Measurements from ENCODE around the gene ITGB3BP.

The ITGB3BP gene

DNA sequence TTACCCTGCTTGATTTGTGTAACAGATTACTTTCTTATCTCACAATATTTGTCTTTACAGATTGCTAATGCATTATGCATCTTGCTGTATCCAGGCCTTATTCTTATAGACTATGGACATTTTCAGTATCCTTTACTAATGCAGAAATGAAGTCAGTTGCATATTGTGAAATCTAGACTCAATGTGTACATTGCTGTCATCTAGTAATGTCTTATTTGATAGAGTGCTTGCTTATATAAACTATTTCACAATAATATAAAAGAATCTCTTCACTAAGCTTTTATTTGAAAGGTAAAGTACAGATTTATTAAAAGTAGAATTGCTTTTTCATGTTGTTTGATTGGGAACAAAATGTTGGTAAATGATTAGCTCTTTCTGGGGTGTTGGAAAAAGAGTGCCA, 116.0 kb downstream of the ITGB3BP start:
- TF ChIP-seq CTCF (IDR thresholded peaks at IDR 0.05), result no peak
- H3K27me3 ChIP-seq (ENCODE audit: control insufficient read depth, insufficient read depth, low read length), result no peaks in the 10 kb centered on the region
- H2AFZ ChIP-seq, result no peak overlapping the region

DNA sequence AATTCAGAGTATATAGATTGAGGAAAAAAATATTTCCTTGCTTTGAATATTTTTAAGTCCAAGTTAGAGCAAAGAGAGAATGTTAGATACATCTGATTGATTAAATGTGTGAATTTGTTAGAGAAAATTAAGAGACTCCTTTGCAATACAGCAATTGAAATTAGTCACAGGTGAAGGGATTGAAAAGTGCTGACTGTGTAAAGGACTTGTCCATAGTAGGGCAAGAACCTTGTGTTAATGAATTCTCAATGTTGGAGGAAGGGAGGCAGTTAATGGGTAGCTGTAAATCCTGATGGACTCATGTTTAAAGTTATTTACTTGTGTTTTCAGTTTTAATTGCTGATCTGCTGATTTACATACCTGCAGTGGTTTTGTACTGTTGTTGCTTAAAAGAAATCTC, 117.0 kb downstream of the ITGB3BP start:
- Histone ChIP-seq H3K4me3 (ENCODE audit: low read depth, low read length) (no peak overlapping the region), H3K36me3 (ENCODE audit: control insufficient read depth, insufficient read depth, low read length) (no peaks in the 10 kb centered on the region), H3K4me1 (no peaks in the 10 kb centered on the region), H3K4me2 (ENCODE audit: low read length) (no peak overlapping the region), H3K79me2 (no peaks in the 10 kb centered on the region), H3K27ac (no peak overlapping the region), H3K9me3 (ENCODE audit: control insufficient read depth, low read length) (no peaks in the 10 kb centered on the region), H3K27me3 (ENCODE audit: control insufficient read depth, insufficient read depth, low read length) (no peaks in the 10 kb centered on the region), H2AFZ (no peak overlapping the region), H3K9ac (no peak overlapping the region)
- TF ChIP-seq CTCF (IDR thresholded peaks at IDR 0.05), result no peak

More for the DNA sequence above, 116.0 kb downstream of the ITGB3BP start:
- no peak overlapping the region for H3K4me2 ChIP-seq (ENCODE audit: low read length)
- no peaks in the 10 kb centered on the region for H3K9me3 ChIP-seq (ENCODE audit: control insufficient read depth, low read length)
- H3K79me2 ChIP-seq, result no peaks in the 10 kb centered on the region
- H3K36me3 ChIP-seq (ENCODE audit: control insufficient read depth, insufficient read depth, low read length), result no peaks in the 10 kb centered on the region
- no peak overlapping the region for H3K4me3 ChIP-seq (ENCODE audit: low read depth, low read length)
- no peak overlapping the region for H3K9ac ChIP-seq
- no peaks in the 10 kb centered on the region for H3K4me1 ChIP-seq
- H3K27ac ChIP-seq, result no peak overlapping the region

DNA sequence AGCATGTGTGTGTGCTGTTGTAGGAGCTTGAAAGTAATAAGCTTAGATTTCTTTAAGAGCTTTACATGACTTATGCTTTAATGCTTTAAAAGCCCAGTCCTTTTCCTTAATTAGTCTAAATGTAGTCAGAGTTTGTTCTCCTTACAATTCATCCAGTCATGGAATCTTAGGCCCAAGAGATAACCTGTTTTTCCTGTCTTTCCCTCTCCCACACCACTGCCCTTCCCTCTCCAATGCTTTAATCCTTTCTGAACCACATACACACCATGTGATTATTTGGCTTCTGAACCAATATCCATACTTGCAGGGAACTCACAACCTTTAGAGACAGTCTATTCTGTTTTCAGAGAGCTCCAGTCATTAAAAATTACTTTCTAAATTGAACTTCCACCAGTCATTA, 118.0 kb downstream of the ITGB3BP start:
- Histone ChIP-seq H3K36me3 (ENCODE audit: control insufficient read depth, insufficient read depth, low read length) (no peaks in the 10 kb centered on the region), H3K27me3 (ENCODE audit: control insufficient read depth, insufficient read depth, low read length) (no peaks in the 10 kb centered on the region), H3K27ac (no peak overlapping the region), H3K9ac (no peak overlapping the region), H3K79me2 (no peaks in the 10 kb centered on the region), H3K4me3 (ENCODE audit: low read depth, low read length) (no peak overlapping the region), H3K4me2 (ENCODE audit: low read length) (no peak overlapping the region), H3K9me3 (ENCODE audit: control insufficient read depth, low read length) (no peaks in the 10 kb centered on the region), H3K4me1 (no peaks in the 10 kb centered on the region), H2AFZ (no peak overlapping the region)
- TF ChIP-seq CTCF (IDR thresholded peaks at IDR 0.05), result no peak

DNA sequence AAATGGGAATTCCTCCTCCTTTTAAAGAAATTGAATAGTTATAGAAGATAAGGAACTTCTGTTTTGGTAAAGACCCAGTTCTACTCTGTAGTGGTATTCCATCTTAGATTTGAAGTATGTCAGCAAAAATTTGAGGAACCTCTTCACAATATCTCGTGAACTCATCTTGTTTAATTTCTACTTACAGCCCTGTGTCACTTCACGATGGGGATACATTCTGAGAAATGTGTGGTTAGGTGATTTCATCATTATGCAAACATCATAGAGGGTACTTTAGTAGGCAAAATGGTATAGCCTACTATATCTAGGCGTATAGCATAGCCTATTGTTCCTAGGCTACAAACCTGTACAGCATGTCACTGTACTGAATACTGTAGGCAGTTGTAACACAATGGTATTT, 119.6 kb downstream of the ITGB3BP start:
- no peak for TF ChIP-seq CTCF (IDR thresholded peaks at IDR 0.05)
- Histone ChIP-seq H3K79me2 (no peaks in the 10 kb centered on the region), H3K27ac (no peak overlapping the region), H3K36me3 (ENCODE audit: control insufficient read depth, insufficient read depth, low read length) (no peaks in the 10 kb centered on the region), H3K4me1 (no peaks in the 10 kb centered on the region), H3K4me2 (ENCODE audit: low read length) (no peak overlapping the region), H3K27me3 (ENCODE audit: control insufficient read depth, insufficient read depth, low read length) (no peaks in the 10 kb centered on the region), H3K9ac (no peak overlapping the region), H3K9me3 (ENCODE audit: control insufficient read depth, low read length) (no peaks in the 10 kb centered on the region), H3K4me3 (ENCODE audit: low read depth, low read length) (no peak overlapping the region), H2AFZ (no peak overlapping the region)

DNA sequence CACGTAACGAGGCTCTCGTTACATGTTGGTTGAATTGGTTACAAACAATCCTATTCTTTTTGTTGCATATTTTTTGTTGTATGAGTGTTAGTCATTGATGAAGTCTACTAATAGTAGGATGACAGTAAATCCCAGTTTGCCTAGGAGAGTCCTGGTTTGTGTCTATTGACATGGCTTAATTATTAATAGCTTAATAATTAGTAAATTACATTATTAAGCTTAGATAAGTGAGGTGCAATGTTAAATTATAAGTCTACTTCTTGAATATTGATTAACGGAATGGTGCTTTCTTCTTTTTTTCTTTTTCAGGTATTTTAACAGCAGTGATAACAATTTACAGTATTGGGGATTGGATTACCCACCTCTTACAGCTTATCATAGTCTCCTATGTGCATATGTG, 121.1 kb downstream of the ITGB3BP start:
- Histone ChIP-seq H3K27ac (no peak overlapping the region), H3K4me2 (ENCODE audit: low read length) (no peak overlapping the region), H3K9ac (no peak overlapping the region), H3K27me3 (ENCODE audit: control insufficient read depth, insufficient read depth, low read length) (no peaks in the 10 kb centered on the region), H2AFZ (no peak overlapping the region), H3K9me3 (ENCODE audit: control insufficient read depth, low read length) (no peaks in the 10 kb centered on the region), H3K4me1 (no peaks in the 10 kb centered on the region), H3K36me3 (ENCODE audit: control insufficient read depth, insufficient read depth, low read length) (no peaks in the 10 kb centered on the region), H3K79me2 (no peaks in the 10 kb centered on the region), H3K4me3 (ENCODE audit: low read depth, low read length) (no peak overlapping the region)
- TF ChIP-seq CTCF (IDR thresholded peaks at IDR 0.05), result no peak

Measured in parathyroid adenoma (tissue), 2 donors.